MM.1S (cell line): ENCODE results near the gene KCNG4.

ENCODE experiments used
- DNase-seq: peaks from one replicate; pipeline ENCODE4 v3.0.0-alpha.2; 2015
- H2AFZ ChIP-seq: fragments of 300-600 bp; sonication (generic); 2 replicates; pipeline ENCODE4 v1.6.0; 2016; ENCODE audit warnings: antibody characterized with exemption, low read length
- H3F3A ChIP-seq: fragments of 300-600 bp; sonication (generic); 2 replicates; pipeline ENCODE4 v1.6.1; 2016; ENCODE audit warnings: mild to moderate bottlenecking, antibody characterized with exemption, low read length, moderate library complexity, mixed read lengths; ENCODE audit not compliant: insufficient read depth
- H3K27ac ChIP-seq: fragments of 300-600 bp; sonication (generic); 2 replicates; pipeline ENCODE4 v1.5.1; 2016; ENCODE audit warnings: mild to moderate bottlenecking, low read length
- H3K27me3 ChIP-seq: fragments of 300-600 bp; sonication (generic); replicated peaks from 2 replicates; pipeline ENCODE4 v1.6.0; 2016; ENCODE audit warnings: low read length; ENCODE audit not compliant: insufficient read depth
- H3K36me3 ChIP-seq: fragments of 300-600 bp; sonication (generic); replicated peaks from 2 replicates; pipeline ENCODE4 v1.6.1; 2016; ENCODE audit warnings: mild to moderate bottlenecking, low read length, mixed read lengths; ENCODE audit not compliant: insufficient read depth
- H3K4me1 ChIP-seq: fragments of 300-600 bp; sonication (generic); 2 replicates; pipeline ENCODE4 v1.6.1; 2016; ENCODE audit warnings: low read length, mixed read lengths
- H3K4me2 ChIP-seq: fragments of 300-600 bp; sonication (generic); 2 replicates; pipeline ENCODE4 v1.6.0; 2016; ENCODE audit warnings: low read depth, low read length
- H3K4me3 ChIP-seq: fragments of 300-600 bp; sonication (generic); 2 replicates; pipeline ENCODE4 v1.5.1; 2016; ENCODE audit warnings: low read length, mixed read lengths
- H3K79me2 ChIP-seq: fragments of 300-600 bp; sonication (generic); 2 replicates; pipeline ENCODE4 v1.6.1; 2016; ENCODE audit warnings: mixed run types, low read length, mixed read lengths
- H3K9ac ChIP-seq: fragments of 300-600 bp; sonication (generic); 2 replicates; pipeline ENCODE4 v1.6.1; 2016; ENCODE audit warnings: low read length, mixed read lengths
- H3K9me2 ChIP-seq: fragments of 300-600 bp; sonication (generic); replicated peaks from 2 replicates; pipeline ENCODE4 v1.6.1; 2016; ENCODE audit warnings: mild to moderate bottlenecking, low read length, mixed read lengths; ENCODE audit not compliant: insufficient read depth
- H3K9me3 ChIP-seq: fragments of 300-600 bp; sonication (generic); replicated peaks from 2 replicates; pipeline ENCODE4 v1.6.1; 2016; ENCODE audit warnings: mild to moderate bottlenecking, low read length, mixed read lengths; ENCODE audit not compliant: insufficient read depth
- H4K20me1 ChIP-seq: fragments of 300-600 bp; sonication (generic); 2 replicates; pipeline ENCODE4 v1.6.1; 2016; ENCODE audit warnings: mild to moderate bottlenecking, low read length, moderate library complexity, mixed read lengths; ENCODE audit not compliant: insufficient read depth
- EZH2 ChIP-seq: fragments of 300-600 bp; sonication (generic); optimal IDR thresholded peaks from 2 replicates; pipeline ENCODE3; 2017; ENCODE audit warnings: low read depth, mild to moderate bottlenecking, antibody characterized with exemption, low read length, mixed read lengths
- EZH2phosphoT487 ChIP-seq: fragments of 300-600 bp; sonication (generic); IDR thresholded peaks from 2 replicates; pipeline ENCODE4 v1.6.1; 2018; ENCODE audit warnings: antibody characterized with exemption, low read length
- TF ChIP-seq, protein P1 (sequence below): fragments of 300-600 bp; sonication (generic); IDR thresholded peaks from 2 replicates; pipeline ENCODE4 v1.5.1; 2016; ENCODE audit warnings: antibody characterized with exemption, low read length, mixed read lengths

KCNG4 gene

DNA sequence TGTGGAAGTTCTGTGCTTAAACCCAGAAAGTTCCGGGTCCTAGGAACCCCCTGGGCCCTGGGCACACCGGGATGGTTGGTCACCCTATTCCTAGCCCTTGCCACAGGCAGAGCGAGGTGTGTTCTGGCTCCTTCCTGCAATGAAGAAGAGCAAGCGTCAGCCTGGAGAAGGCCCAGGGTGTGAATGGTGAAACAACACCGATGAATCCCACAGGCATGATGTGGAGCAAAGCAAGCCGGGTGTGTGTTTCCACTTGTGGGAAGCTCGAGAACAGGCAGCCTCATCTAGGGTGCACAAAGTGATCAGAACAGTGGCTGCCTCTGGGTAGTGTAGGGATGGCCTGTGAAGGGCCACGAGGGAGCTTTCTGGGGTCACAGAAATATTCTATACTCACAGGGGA, 13.8 kb downstream of the KCNG4 start:
- H3K27me3 ChIP-seq, result peaks cover 79% of the 10 kb centered on the region
- no peaks in the 10 kb centered on the region for H3F3A ChIP-seq
- no peak overlapping the region for H3K4me3 ChIP-seq
- H3K4me1 ChIP-seq, result no peaks in the 10 kb centered on the region
- TF ChIP-seq, protein P1, sequence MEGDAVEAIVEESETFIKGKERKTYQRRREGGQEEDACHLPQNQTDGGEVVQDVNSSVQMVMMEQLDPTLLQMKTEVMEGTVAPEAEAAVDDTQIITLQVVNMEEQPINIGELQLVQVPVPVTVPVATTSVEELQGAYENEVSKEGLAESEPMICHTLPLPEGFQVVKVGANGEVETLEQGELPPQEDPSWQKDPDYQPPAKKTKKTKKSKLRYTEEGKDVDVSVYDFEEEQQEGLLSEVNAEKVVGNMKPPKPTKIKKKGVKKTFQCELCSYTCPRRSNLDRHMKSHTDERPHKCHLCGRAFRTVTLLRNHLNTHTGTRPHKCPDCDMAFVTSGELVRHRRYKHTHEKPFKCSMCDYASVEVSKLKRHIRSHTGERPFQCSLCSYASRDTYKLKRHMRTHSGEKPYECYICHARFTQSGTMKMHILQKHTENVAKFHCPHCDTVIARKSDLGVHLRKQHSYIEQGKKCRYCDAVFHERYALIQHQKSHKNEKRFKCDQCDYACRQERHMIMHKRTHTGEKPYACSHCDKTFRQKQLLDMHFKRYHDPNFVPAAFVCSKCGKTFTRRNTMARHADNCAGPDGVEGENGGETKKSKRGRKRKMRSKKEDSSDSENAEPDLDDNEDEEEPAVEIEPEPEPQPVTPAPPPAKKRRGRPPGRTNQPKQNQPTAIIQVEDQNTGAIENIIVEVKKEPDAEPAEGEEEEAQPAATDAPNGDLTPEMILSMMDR, result no peak
- no peak for TF ChIP-seq EZH2
- TF ChIP-seq EZH2phosphoT487, result no peak
- H4K20me1 ChIP-seq, result no peaks in the 10 kb centered on the region
- no peak overlapping the region for H3K27ac ChIP-seq
- H3K9me2 ChIP-seq, result no peaks in the 10 kb centered on the region
- no peaks in the 10 kb centered on the region for H3K9me3 ChIP-seq
- no peak overlapping the region for H3K9ac ChIP-seq
- H3K4me2 ChIP-seq, result no peak overlapping the region
- H2AFZ ChIP-seq, result no peak overlapping the region
- no peaks in the 10 kb centered on the region for H3K79me2 ChIP-seq
- H3K36me3 ChIP-seq, result no peaks in the 10 kb centered on the region
- no peak for DNase-seq

DNA sequence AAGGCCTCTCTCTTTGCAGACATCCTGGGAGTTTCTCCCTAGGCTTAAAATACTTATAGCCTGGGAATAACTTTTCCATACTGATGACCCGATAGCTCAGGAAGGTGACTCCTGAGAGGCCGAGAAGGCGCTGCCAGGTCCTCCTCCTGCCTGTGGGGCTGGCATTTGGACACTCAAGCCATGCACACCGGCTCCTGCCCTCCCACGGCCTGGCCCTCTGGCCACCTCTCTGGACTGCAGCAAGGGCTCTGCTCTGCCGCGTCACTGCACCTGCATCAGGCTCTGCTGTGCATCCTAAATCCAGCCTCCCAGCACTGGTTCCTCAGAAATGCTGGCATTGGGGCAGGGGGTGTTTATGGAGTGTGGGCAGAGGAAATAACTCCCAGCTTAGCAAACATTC, 14.2 kb downstream of the KCNG4 start:
- H3K9ac ChIP-seq, result no peak overlapping the region
- H3K4me2 ChIP-seq, result no peak overlapping the region
- TF ChIP-seq EZH2 (no peak), EZH2phosphoT487 (no peak)
- TF ChIP-seq, protein P1, result no peak
- no peak for DNase-seq
- no peaks in the 10 kb centered on the region for H3K9me3 ChIP-seq
- no peak overlapping the region for H3K4me3 ChIP-seq
- H3K27ac ChIP-seq, result no peak overlapping the region
- H3F3A ChIP-seq, result no peaks in the 10 kb centered on the region
- H4K20me1 ChIP-seq, result no peaks in the 10 kb centered on the region
- peaks cover 80% of the 10 kb centered on the region for H3K27me3 ChIP-seq
- no peaks in the 10 kb centered on the region for H3K79me2 ChIP-seq
- no peak overlapping the region for H2AFZ ChIP-seq
- H3K36me3 ChIP-seq, result no peaks in the 10 kb centered on the region
- H3K9me2 ChIP-seq, result no peaks in the 10 kb centered on the region
- no peaks in the 10 kb centered on the region for H3K4me1 ChIP-seq

DNA sequence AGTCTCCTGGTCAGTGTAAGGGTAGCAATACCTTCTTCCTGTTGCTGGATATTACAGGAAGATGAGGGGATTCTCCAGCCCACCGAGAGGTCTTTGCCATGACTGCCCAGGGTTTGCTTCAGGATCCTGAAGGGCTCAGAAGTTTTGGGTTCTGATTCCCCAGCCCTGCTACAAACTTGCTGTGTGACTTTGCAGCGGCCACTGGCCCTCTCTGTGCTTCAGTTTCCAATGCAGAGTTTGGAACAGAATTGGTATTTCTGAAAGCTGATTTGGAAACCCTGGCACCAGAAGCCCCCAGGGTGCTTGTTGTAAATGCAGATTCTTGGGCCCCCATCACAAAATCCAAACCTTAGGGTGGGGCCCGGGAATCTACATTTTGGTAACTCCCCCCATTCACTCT, 14.7 kb downstream of the KCNG4 start:
- Histone ChIP-seq H3K27ac (no peak overlapping the region), H2AFZ (no peak overlapping the region), H3K36me3 (no peaks in the 10 kb centered on the region), H3F3A (no peaks in the 10 kb centered on the region), H3K9me3 (no peaks in the 10 kb centered on the region), H3K4me2 (no peak overlapping the region), H3K79me2 (no peaks in the 10 kb centered on the region), H4K20me1 (no peaks in the 10 kb centered on the region), H3K9ac (no peak overlapping the region), H3K9me2 (no peaks in the 10 kb centered on the region), H3K4me3 (no peak overlapping the region), H3K4me1 (no peaks in the 10 kb centered on the region), H3K27me3 (peaks cover 78% of the 10 kb centered on the region)
- no peak for DNase-seq
- TF ChIP-seq EZH2phosphoT487 (no peak), EZH2 (no peak)
- TF ChIP-seq, protein P1, result no peak
